Measurements from ENCODE around the gene EXTL2.
"Not testable (repeated sequence)": the region's sequence is repeated elsewhere in the genome, so short reads cannot be mapped to it uniquely, and the experiment has no call there.

Gene EXTL2

GRCh38 chr1:100936194-100936967 lies 41.7 kb upstream of the EXTL2 start:
- Histone ChIP-seq H3K56ac (ENCODE audit: low read length) (no peak overlapping the region), H3K9ac (ENCODE audit: low read length) (no peak overlapping the region), H3K79me2 (ENCODE audit: control insufficient read depth, insufficient read depth, low read length) (no peaks in the 10 kb centered on the region), H2BK5ac (ENCODE audit: low read length) (no peak overlapping the region), H3K23ac (ENCODE audit: low read length) (no peak overlapping the region), H2BK120ac (ENCODE audit: low read depth, low read length) (no peak overlapping the region), H2BK15ac (replicated peaks; ENCODE audit: low read depth) (no peak overlapping the region), H4K8ac (ENCODE audit: low read depth, low read length) (no peak overlapping the region), H4K5ac (ENCODE audit: low read length) (no peak overlapping the region), H3K79me1 (ENCODE audit: low read length) (peaks cover 3% of the 10 kb centered on the region), H3K4ac (ENCODE audit: low read depth, low read length) (no peak overlapping the region), H3K18ac (ENCODE audit: low read length) (no peak overlapping the region), H3K4me2 (ENCODE audit: low read length) (no peak overlapping the region), H2AK5ac (ENCODE audit: low read length) (no peak overlapping the region), H3K36me3 (ENCODE audit: control insufficient read depth, insufficient read depth, low read length) (no peaks in the 10 kb centered on the region), H3K27ac (ENCODE audit: low read depth, low read length) (no peak overlapping the region), H3K4me3 (ENCODE audit: low read length) (no peak overlapping the region), H3K4me1 (ENCODE audit: control insufficient read depth, low read depth, low read length) (no peaks in the 10 kb centered on the region), H3K27me3 (ENCODE audit: insufficient read depth, low read length, poor library complexity) (no peaks in the 10 kb centered on the region)
- no peak for DNase-seq

- not testable (repeated sequence) for H4K5ac ChIP-seq (ENCODE audit: low read length); H3K79me2 ChIP-seq (ENCODE audit: control insufficient read depth, insufficient read depth, low read length); H2BK120ac ChIP-seq (ENCODE audit: low read depth, low read length); H3K56ac ChIP-seq (ENCODE audit: low read length); H3K9ac ChIP-seq (ENCODE audit: low read length); H4K8ac ChIP-seq (ENCODE audit: low read depth, low read length); H3K4me1 ChIP-seq (ENCODE audit: control insufficient read depth, low read depth, low read length); DNase-seq; H3K27me3 ChIP-seq (ENCODE audit: insufficient read depth, low read length, poor library complexity); H3K4me3 ChIP-seq (ENCODE audit: low read length); H3K23ac ChIP-seq (ENCODE audit: low read length); H2AK5ac ChIP-seq (ENCODE audit: low read length); H3K4me2 ChIP-seq (ENCODE audit: low read length); H2BK5ac ChIP-seq (ENCODE audit: low read length); H3K79me1 ChIP-seq (ENCODE audit: low read length); H3K4ac ChIP-seq (ENCODE audit: low read depth, low read length); H3K36me3 ChIP-seq (ENCODE audit: control insufficient read depth, insufficient read depth, low read length); H3K27ac ChIP-seq (ENCODE audit: low read depth, low read length); H2BK15ac ChIP-seq (replicated peaks; ENCODE audit: low read depth); H3K18ac ChIP-seq (ENCODE audit: low read length)
- WGBS (ENCODE audit: extremely low coverage, insufficient coverage, low lambda C conversion rate): no CpG with 5 or more reads among the region's 2 CpGs
These were observed 38.9 kb upstream of the EXTL2 start for GRCh38 chr1:100933555-100933954.

GRCh38 chr1:100931716-100932115 lies 37.1 kb upstream of the EXTL2 start:
- Histone ChIP-seq H3K27me3 (ENCODE audit: insufficient read depth, low read length, poor library complexity) (no peaks in the 10 kb centered on the region), H3K4me1 (ENCODE audit: control insufficient read depth, low read depth, low read length) (no peaks in the 10 kb centered on the region), H3K27ac (ENCODE audit: low read depth, low read length) (no peak overlapping the region), H2BK120ac (ENCODE audit: low read depth, low read length) (no peak overlapping the region), H3K23ac (ENCODE audit: low read length) (no peak overlapping the region), H3K79me2 (ENCODE audit: control insufficient read depth, insufficient read depth, low read length) (no peaks in the 10 kb centered on the region), H2AK5ac (ENCODE audit: low read length) (no peak overlapping the region), H2BK15ac (replicated peaks; ENCODE audit: low read depth) (no peak overlapping the region), H4K5ac (ENCODE audit: low read length) (no peak overlapping the region), H2BK5ac (ENCODE audit: low read length) (no peak overlapping the region), H3K4me3 (ENCODE audit: low read length) (no peak overlapping the region), H3K79me1 (ENCODE audit: low read length) (no peaks in the 10 kb centered on the region), H3K56ac (ENCODE audit: low read length) (no peak overlapping the region), H4K8ac (ENCODE audit: low read depth, low read length) (no peak overlapping the region), H3K9ac (ENCODE audit: low read length) (no peak overlapping the region), H3K18ac (ENCODE audit: low read length) (no peak overlapping the region), H3K36me3 (ENCODE audit: control insufficient read depth, insufficient read depth, low read length) (no peaks in the 10 kb centered on the region), H3K4ac (ENCODE audit: low read depth, low read length) (no peak overlapping the region), H3K4me2 (ENCODE audit: low read length) (no peak overlapping the region)
- DNase-seq: no peak
- WGBS (ENCODE audit: extremely low coverage, insufficient coverage, low lambda C conversion rate): no CpG with 5 or more reads among the region's 1 CpG

GRCh38 chr1:100930494-100930893 lies 35.9 kb upstream of the EXTL2 start:
- H2BK5ac ChIP-seq (ENCODE audit: low read length): no peak overlapping the region
- H4K8ac ChIP-seq (ENCODE audit: low read depth, low read length): no peak overlapping the region
- no peak overlapping the region for H3K27ac ChIP-seq (ENCODE audit: low read depth, low read length)
- no peak overlapping the region for H3K4ac ChIP-seq (ENCODE audit: low read depth, low read length)
- H3K79me1 ChIP-seq (ENCODE audit: low read length): no peaks in the 10 kb centered on the region
- no peak overlapping the region for H3K18ac ChIP-seq (ENCODE audit: low read length)
- H3K9ac ChIP-seq (ENCODE audit: low read length): no peak overlapping the region
- no peaks in the 10 kb centered on the region for H3K27me3 ChIP-seq (ENCODE audit: insufficient read depth, low read length, poor library complexity)
- no peak overlapping the region for H2BK120ac ChIP-seq (ENCODE audit: low read depth, low read length)
- no peak overlapping the region for H2BK15ac ChIP-seq (replicated peaks; ENCODE audit: low read depth)
- no peak overlapping the region for H4K5ac ChIP-seq (ENCODE audit: low read length)
- no peak overlapping the region for H2AK5ac ChIP-seq (ENCODE audit: low read length)
- H3K4me2 ChIP-seq (ENCODE audit: low read length): no peak overlapping the region
- no peaks in the 10 kb centered on the region for H3K36me3 ChIP-seq (ENCODE audit: control insufficient read depth, insufficient read depth, low read length)
- DNase-seq: no peak
- no peaks in the 10 kb centered on the region for H3K4me1 ChIP-seq (ENCODE audit: control insufficient read depth, low read depth, low read length)
- H3K79me2 ChIP-seq (ENCODE audit: control insufficient read depth, insufficient read depth, low read length): no peaks in the 10 kb centered on the region
- no peak overlapping the region for H3K23ac ChIP-seq (ENCODE audit: low read length)
- no peak overlapping the region for H3K56ac ChIP-seq (ENCODE audit: low read length)
- H3K4me3 ChIP-seq (ENCODE audit: low read length): no peak overlapping the region

GRCh38 chr1:100928128-100928527 lies 33.5 kb upstream of the EXTL2 start:
- Histone ChIP-seq H2BK5ac (ENCODE audit: low read length) (no peak overlapping the region), H3K18ac (ENCODE audit: low read length) (no peak overlapping the region), H2BK15ac (replicated peaks; ENCODE audit: low read depth) (no peak overlapping the region), H4K8ac (ENCODE audit: low read depth, low read length) (no peak overlapping the region), H3K4me3 (ENCODE audit: low read length) (no peak overlapping the region), H3K23ac (ENCODE audit: low read length) (no peak overlapping the region), H4K5ac (ENCODE audit: low read length) (no peak overlapping the region), H3K27ac (ENCODE audit: low read depth, low read length) (no peak overlapping the region), H2BK120ac (ENCODE audit: low read depth, low read length) (no peak overlapping the region), H3K4me1 (ENCODE audit: control insufficient read depth, low read depth, low read length) (no peaks in the 10 kb centered on the region), H3K4me2 (ENCODE audit: low read length) (no peak overlapping the region), H3K56ac (ENCODE audit: low read length) (no peak overlapping the region), H3K36me3 (ENCODE audit: control insufficient read depth, insufficient read depth, low read length) (no peaks in the 10 kb centered on the region), H3K79me1 (ENCODE audit: low read length) (no peaks in the 10 kb centered on the region), H3K27me3 (ENCODE audit: insufficient read depth, low read length, poor library complexity) (no peaks in the 10 kb centered on the region), H2AK5ac (ENCODE audit: low read length) (no peak overlapping the region), H3K4ac (ENCODE audit: low read depth, low read length) (no peak overlapping the region), H3K79me2 (ENCODE audit: control insufficient read depth, insufficient read depth, low read length) (no peaks in the 10 kb centered on the region), H3K9ac (ENCODE audit: low read length) (no peak overlapping the region)
- peak; percentile 70 for DNase-seq
- WGBS (ENCODE audit: extremely low coverage, insufficient coverage, low lambda C conversion rate): no CpG with 5 or more reads among the region's 3 CpGs

- Histone ChIP-seq H3K27me3 (ENCODE audit: insufficient read depth, low read length, poor library complexity) (no peaks in the 10 kb centered on the region), H3K23ac (ENCODE audit: low read length) (no peak overlapping the region), H2BK5ac (ENCODE audit: low read length) (no peak overlapping the region), H3K4me2 (ENCODE audit: low read length) (no peak overlapping the region), H3K36me3 (ENCODE audit: control insufficient read depth, insufficient read depth, low read length) (no peaks in the 10 kb centered on the region), H3K4me1 (ENCODE audit: control insufficient read depth, low read depth, low read length) (no peaks in the 10 kb centered on the region), H3K18ac (ENCODE audit: low read length) (no peak overlapping the region), H3K56ac (ENCODE audit: low read length) (no peak overlapping the region), H3K9ac (ENCODE audit: low read length) (no peak overlapping the region), H2BK120ac (ENCODE audit: low read depth, low read length) (no peak overlapping the region), H3K4me3 (ENCODE audit: low read length) (no peak overlapping the region), H2BK15ac (replicated peaks; ENCODE audit: low read depth) (no peak overlapping the region), H4K5ac (ENCODE audit: low read length) (no peak overlapping the region), H3K27ac (ENCODE audit: low read depth, low read length) (no peak overlapping the region), H3K79me1 (ENCODE audit: low read length) (no peaks in the 10 kb centered on the region), H2AK5ac (ENCODE audit: low read length) (no peak overlapping the region), H4K8ac (ENCODE audit: low read depth, low read length) (no peak overlapping the region), H3K79me2 (ENCODE audit: control insufficient read depth, insufficient read depth, low read length) (no peaks in the 10 kb centered on the region), H3K4ac (ENCODE audit: low read depth, low read length) (no peak overlapping the region)
- peak; percentile 24 for DNase-seq
- no CpG with 5 or more reads among the region's 2 CpGs for WGBS (ENCODE audit: extremely low coverage, insufficient coverage, low lambda C conversion rate)
These were observed 32.6 kb upstream of the EXTL2 start for GRCh38 chr1:100927276-100927675.

All from mesendoderm (in vitro differentiated cells).